ENCODE measurements around the gene AAGAB.

- TF ChIP-seq POLR2A (IDR thresholded peaks at IDR 0.05) (no peak), POLR2AphosphoS5 (IDR thresholded peaks at IDR 0.05) (no peak)
Observed at GRCh38 chr15:67199391-67199790, 55.1 kb downstream of the AAGAB start.

All from prostate gland (tissue), 1 donor.